Measurements from ENCODE around the gene SERINC5. TPM values are rescaled to one million over a fixed set of nuclear protein-coding genes. Genes with fewer than 3 reads are reported as not detected.

SERINC5 gene
- total RNA-seq, 1 experiment from 2014 or later: 5.7 TPM

GRCh38 chr5:80217667-80218066, 38.2 kb downstream of the SERINC5 start:
- DNase-seq (no peak), ATAC-seq (no peak)
- no peaks in the 10 kb centered on the region for H3K36me3 ChIP-seq (ENCODE audit: low read depth, low read length)
- H3F3A ChIP-seq (ENCODE audit: low read length, unreplicated experiment): no peaks in the 10 kb centered on the region
- no peaks in the 10 kb centered on the region for H3K9me2 ChIP-seq (replicated peaks; ENCODE audit: low read length)
- no peak overlapping the region for H3K9ac ChIP-seq (ENCODE audit: low read length)
- H3K9me3 ChIP-seq (ENCODE audit: low read length): no peaks in the 10 kb centered on the region
- no peaks in the 10 kb centered on the region for H3K27me3 ChIP-seq (ENCODE audit: low read length)
- POLR2A ChIA-PET (ENCODE audit: unreplicated experiment): no interaction called here
- TF ChIP-seq EZH2phosphoT487 (IDR thresholded peaks at IDR 0.05; ENCODE audit: borderline replicate concordance, low read length) (no peak), CTCF (conservative IDR thresholded peaks at IDR 0.05; ENCODE audit: low read depth, low read length) (no peak), EZH2 (IDR thresholded peaks at IDR 0.05; ENCODE audit: low read length, unreplicated experiment) (no peak)
- H3K4me3 ChIP-seq (ENCODE audit: low read length): no peak overlapping the region
- no peak overlapping the region for H2AFZ ChIP-seq (ENCODE audit: low read length)
- no peak overlapping the region for H3K4me2 ChIP-seq (ENCODE audit: low read length)
- intact Hi-C loops (cut with micrococcal nuclease): no loop called here
- H3K4me1 ChIP-seq (ENCODE audit: insufficient read depth, low read length): peaks cover 20% of the 10 kb centered on the region
- BruUV-seq (replicated peaks): no TSS peak
- H4K20me1 ChIP-seq (ENCODE audit: low read length): no peaks in the 10 kb centered on the region
- CTCF ChIA-PET: no interaction called here
- no peaks in the 10 kb centered on the region for H3K79me2 ChIP-seq (ENCODE audit: low read length)
- no peak overlapping the region for H3K27ac ChIP-seq (ENCODE audit: low read length)

GRCh38 chr5:80216753-80217596, 38.9 kb downstream of the SERINC5 start:
- Histone ChIP-seq H3K79me2 (ENCODE audit: low read length) (no peaks in the 10 kb centered on the region), H3K9me3 (ENCODE audit: low read length) (no peaks in the 10 kb centered on the region), H3K9me2 (replicated peaks; ENCODE audit: low read length) (no peaks in the 10 kb centered on the region), H3F3A (ENCODE audit: low read length, unreplicated experiment) (no peaks in the 10 kb centered on the region), H3K27ac (ENCODE audit: low read length) (no peak overlapping the region), H3K9ac (ENCODE audit: low read length) (no peak overlapping the region), H3K36me3 (ENCODE audit: low read depth, low read length) (no peaks in the 10 kb centered on the region), H2AFZ (ENCODE audit: low read length) (no peak overlapping the region), H3K4me3 (ENCODE audit: low read length) (no peak overlapping the region), H3K4me2 (ENCODE audit: low read length) (no peak overlapping the region), H4K20me1 (ENCODE audit: low read length) (no peaks in the 10 kb centered on the region), H3K4me1 (ENCODE audit: insufficient read depth, low read length) (peaks cover 20% of the 10 kb centered on the region), H3K27me3 (ENCODE audit: low read length) (no peaks in the 10 kb centered on the region)
- intact Hi-C loops (cut with micrococcal nuclease): no loop called here
- BruUV-seq (replicated peaks): no TSS peak
- ATAC-seq: no peak
- no peak for TF ChIP-seq EZH2phosphoT487 (IDR thresholded peaks at IDR 0.05; ENCODE audit: borderline replicate concordance, low read length)
- no peak for TF ChIP-seq CTCF (conservative IDR thresholded peaks at IDR 0.05; ENCODE audit: low read depth, low read length)
- TF ChIP-seq EZH2 (IDR thresholded peaks at IDR 0.05; ENCODE audit: low read length, unreplicated experiment): no peak
- no peak for DNase-seq
- CTCF ChIA-PET: no interaction called here
- POLR2A ChIA-PET (ENCODE audit: unreplicated experiment): no interaction called here

GRCh38 chr5:80216096-80216495, 39.8 kb downstream of the SERINC5 start:
- Histone ChIP-seq H3K9ac (ENCODE audit: low read length) (no peak overlapping the region), H3K9me3 (ENCODE audit: low read length) (no peaks in the 10 kb centered on the region), H3K4me3 (ENCODE audit: low read length) (no peak overlapping the region), H3K4me1 (ENCODE audit: insufficient read depth, low read length) (peaks cover 20% of the 10 kb centered on the region), H3K36me3 (ENCODE audit: low read depth, low read length) (no peaks in the 10 kb centered on the region), H3K9me2 (replicated peaks; ENCODE audit: low read length) (no peaks in the 10 kb centered on the region), H3K27ac (ENCODE audit: low read length) (no peak overlapping the region), H3F3A (ENCODE audit: low read length, unreplicated experiment) (no peaks in the 10 kb centered on the region), H4K20me1 (ENCODE audit: low read length) (no peaks in the 10 kb centered on the region), H3K4me2 (ENCODE audit: low read length) (no peak overlapping the region), H2AFZ (ENCODE audit: low read length) (no peak overlapping the region), H3K27me3 (ENCODE audit: low read length) (no peaks in the 10 kb centered on the region), H3K79me2 (ENCODE audit: low read length) (no peaks in the 10 kb centered on the region)
- ATAC-seq (no peak), DNase-seq (no peak)
- no TSS peak for BruUV-seq (replicated peaks)
- CTCF ChIA-PET: no interaction called here
- TF ChIP-seq EZH2 (IDR thresholded peaks at IDR 0.05; ENCODE audit: low read length, unreplicated experiment) (no peak), EZH2phosphoT487 (IDR thresholded peaks at IDR 0.05; ENCODE audit: borderline replicate concordance, low read length) (no peak), CTCF (conservative IDR thresholded peaks at IDR 0.05; ENCODE audit: low read depth, low read length) (no peak)
- intact Hi-C loops (cut with micrococcal nuclease): no loop called here
- POLR2A ChIA-PET (ENCODE audit: unreplicated experiment): no interaction called here
